Neural cell (in vitro differentiated cells): ENCODE measurements around the gene SLC6A6. TPM values are rescaled to one million over a fixed set of nuclear protein-coding genes. Genes with fewer than 3 reads are reported as not detected.

Source experiments
- H2AFZ ChIP-seq: fragments of 200-600, 300-800 bp; sonication (generic), shearing (Covaris generic); 2 replicates; pipeline ENCODE4 v1.6.0; 2014; ENCODE audit warnings: low read depth, mild to moderate bottlenecking, antibody characterized with exemption, low read length, moderate library complexity
- H3F3A ChIP-seq: fragments of 200-600 bp; shearing (Covaris generic); 2 replicates; pipeline ENCODE4 v1.6.1; 2016; ENCODE audit warnings: mild to moderate bottlenecking, moderate library complexity, mixed read lengths, antibody characterized with exemption, low read length; ENCODE audit not compliant: insufficient read depth, poor library complexity, severe bottlenecking
- H3K27ac ChIP-seq: fragments of 200-600, 300-800 bp; sonication (generic), shearing (Covaris generic); 2 replicates; pipeline ENCODE4 v1.5.1; 2014; ENCODE audit warnings: mild to moderate bottlenecking, low read length, moderate library complexity
- H3K27me3 ChIP-seq: fragments of 300-800, 200-600 bp; sonication (generic), shearing (Covaris generic); 2 replicates; pipeline ENCODE4 v1.6.0; 2014; ENCODE audit warnings: mild to moderate bottlenecking, low read depth, low read length, moderate library complexity; ENCODE audit not compliant: insufficient read depth
- H3K36me3 ChIP-seq: fragments of 300-800, 200-600 bp; sonication (generic), shearing (Covaris generic); 2 replicates; pipeline ENCODE4 v1.5.1; 2014; ENCODE audit warnings: mild to moderate bottlenecking, antibody characterized with exemption, low read length, moderate library complexity; ENCODE audit not compliant: insufficient read depth
- H3K4me2 ChIP-seq: fragments of 300-800, 200-600 bp; sonication (generic), shearing (Covaris generic); 2 replicates; pipeline ENCODE4 v1.6.0; 2014; ENCODE audit warnings: mild to moderate bottlenecking, low read length
- H3K4me3 ChIP-seq: fragments of 300-800, 200-600 bp; sonication (generic), shearing (Covaris generic); 2 replicates; pipeline ENCODE4 v1.5.1; 2014; ENCODE audit warnings: mild to moderate bottlenecking, low read length, moderate library complexity
- H3K79me2 ChIP-seq: fragments of 200-600 bp; shearing (Covaris generic); replicated peaks from 2 replicates; pipeline ENCODE4 v1.6.0; 2014; ENCODE audit warnings: mild to moderate bottlenecking, low read length, moderate library complexity; ENCODE audit not compliant: insufficient read depth
- H3K9ac ChIP-seq: fragments of 300-800, 200-600 bp; sonication (generic), shearing (Covaris generic); 2 replicates; pipeline ENCODE4 v1.6.1; 2016; ENCODE audit warnings: mild to moderate bottlenecking, low read length, mixed read lengths
- H3K9me2 ChIP-seq: fragments of 200-600 bp; shearing (Covaris generic); 2 replicates; pipeline ENCODE4 v1.6.1; 2016; ENCODE audit warnings: mild to moderate bottlenecking, low read length, mixed read lengths; ENCODE audit not compliant: insufficient read depth
- H3K9me3 ChIP-seq: fragments of 200-600, 300-800 bp; sonication (generic), shearing (Covaris generic); 2 replicates; pipeline ENCODE4 v1.6.1; 2016; ENCODE audit warnings: mild to moderate bottlenecking, mixed run types, low read length, moderate library complexity, mixed read lengths
- H4K20me1 ChIP-seq: fragments of 200-600 bp; shearing (Covaris generic); 2 replicates; pipeline ENCODE4 v1.6.1; 2016; ENCODE audit warnings: mild to moderate bottlenecking, mixed run types; ENCODE audit not compliant: insufficient read depth
- EP300 ChIP-seq: fragments of 450-650 bp; conservative IDR thresholded peaks from 2 replicates; pipeline ENCODE4 v1.6.1; 2014; ENCODE audit warnings: antibody characterized with exemption, mild to moderate bottlenecking, moderate library complexity; ENCODE audit not compliant: poor library complexity, severe bottlenecking
- EZH2 ChIP-seq: fragments of 200-600, 300-800 bp; shearing (Covaris generic), sonication (generic); IDR thresholded peaks from 2 replicates; pipeline ENCODE4 v1.6.1; 2014; ENCODE audit warnings: antibody characterized with exemption, low read length, borderline replicate concordance, mild to moderate bottlenecking; ENCODE audit not compliant: insufficient read depth, poor library complexity, severe bottlenecking
- MXI1 ChIP-seq: fragments of 450-650 bp; conservative IDR thresholded peaks from 2 replicates; pipeline ENCODE4 v1.6.1; 2014; ENCODE audit warnings: antibody characterized with exemption, mild to moderate bottlenecking; ENCODE audit not compliant: poor library complexity, severe bottlenecking
- POLR2AphosphoS5 ChIP-seq: IDR thresholded peaks from 2 replicates; pipeline ENCODE4 v1.6.1; 2012
- RAD21 ChIP-seq: fragments of 450-650 bp; conservative IDR thresholded peaks from 2 replicates; pipeline ENCODE4 v1.6.1; 2014; ENCODE audit warnings: antibody characterized with exemption, mild to moderate bottlenecking, moderate library complexity
- SMC3 ChIP-seq: fragments of 450-650 bp; conservative IDR thresholded peaks from 2 replicates; pipeline ENCODE4 v1.6.1; 2014; ENCODE audit warnings: antibody characterized with exemption, mild to moderate bottlenecking, moderate library complexity; ENCODE audit not compliant: poor library complexity
- TAF1 ChIP-seq: IDR thresholded peaks from 2 replicates; pipeline ENCODE4 v1.6.1; 2012; ENCODE audit warnings: low read depth
- polyA plus RNA-seq: library from polyadenylated mRNA; depleted of rRNA; stranded (reverse); fragments of >200 nt; gene quantifications from 2 replicates; pipeline ENCODE4 v1.2.3, GENCODE V29; 2014
- TF ChIP-seq, protein P1 (sequence below): IDR thresholded peaks from 2 replicates; pipeline ENCODE4 v1.6.1; 2012; ENCODE audit warnings: borderline replicate concordance
- TF ChIP-seq, protein P2 (sequence below): fragments of 450-650 bp; IDR thresholded peaks from 2 replicates; pipeline ENCODE4 v1.5.1; 2014; ENCODE audit warnings: antibody characterized with exemption, mild to moderate bottlenecking, moderate library complexity; ENCODE audit not compliant: poor library complexity, severe bottlenecking

SLC6A6 gene
- polyA plus RNA-seq, 1 donor from 2014 or later: 15.9 TPM

DNA sequence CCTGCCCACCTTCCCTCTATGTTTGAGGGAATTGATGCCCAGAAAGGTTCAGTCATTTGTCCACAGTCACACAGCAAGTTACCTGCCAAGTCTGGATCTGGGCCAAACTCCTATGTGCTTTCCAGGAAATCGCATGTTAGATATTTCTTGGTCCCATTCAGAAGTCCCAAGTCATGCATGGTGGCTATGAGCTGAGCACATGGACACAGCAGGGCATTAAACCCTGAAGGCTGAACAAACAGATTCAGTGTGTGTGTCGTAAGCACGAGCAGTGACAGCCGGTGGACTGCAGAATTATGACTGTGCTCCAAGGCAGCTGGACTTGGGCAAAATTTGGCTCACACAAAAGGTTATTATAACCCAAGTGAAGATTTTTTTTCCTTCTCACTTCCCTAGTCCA, 11.4 kb upstream of the SLC6A6 start:
- TF ChIP-seq, protein P1, sequence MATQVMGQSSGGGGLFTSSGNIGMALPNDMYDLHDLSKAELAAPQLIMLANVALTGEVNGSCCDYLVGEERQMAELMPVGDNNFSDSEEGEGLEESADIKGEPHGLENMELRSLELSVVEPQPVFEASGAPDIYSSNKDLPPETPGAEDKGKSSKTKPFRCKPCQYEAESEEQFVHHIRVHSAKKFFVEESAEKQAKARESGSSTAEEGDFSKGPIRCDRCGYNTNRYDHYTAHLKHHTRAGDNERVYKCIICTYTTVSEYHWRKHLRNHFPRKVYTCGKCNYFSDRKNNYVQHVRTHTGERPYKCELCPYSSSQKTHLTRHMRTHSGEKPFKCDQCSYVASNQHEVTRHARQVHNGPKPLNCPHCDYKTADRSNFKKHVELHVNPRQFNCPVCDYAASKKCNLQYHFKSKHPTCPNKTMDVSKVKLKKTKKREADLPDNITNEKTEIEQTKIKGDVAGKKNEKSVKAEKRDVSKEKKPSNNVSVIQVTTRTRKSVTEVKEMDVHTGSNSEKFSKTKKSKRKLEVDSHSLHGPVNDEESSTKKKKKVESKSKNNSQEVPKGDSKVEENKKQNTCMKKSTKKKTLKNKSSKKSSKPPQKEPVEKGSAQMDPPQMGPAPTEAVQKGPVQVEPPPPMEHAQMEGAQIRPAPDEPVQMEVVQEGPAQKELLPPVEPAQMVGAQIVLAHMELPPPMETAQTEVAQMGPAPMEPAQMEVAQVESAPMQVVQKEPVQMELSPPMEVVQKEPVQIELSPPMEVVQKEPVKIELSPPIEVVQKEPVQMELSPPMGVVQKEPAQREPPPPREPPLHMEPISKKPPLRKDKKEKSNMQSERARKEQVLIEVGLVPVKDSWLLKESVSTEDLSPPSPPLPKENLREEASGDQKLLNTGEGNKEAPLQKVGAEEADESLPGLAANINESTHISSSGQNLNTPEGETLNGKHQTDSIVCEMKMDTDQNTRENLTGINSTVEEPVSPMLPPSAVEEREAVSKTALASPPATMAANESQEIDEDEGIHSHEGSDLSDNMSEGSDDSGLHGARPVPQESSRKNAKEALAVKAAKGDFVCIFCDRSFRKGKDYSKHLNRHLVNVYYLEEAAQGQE: no peak
- TF ChIP-seq EZH2 (no peak), POLR2AphosphoS5 (no peak), SMC3 (no peak), EP300 (no peak), TAF1 (no peak), RAD21 (no peak), MXI1 (no peak)
- TF ChIP-seq, protein P2, sequence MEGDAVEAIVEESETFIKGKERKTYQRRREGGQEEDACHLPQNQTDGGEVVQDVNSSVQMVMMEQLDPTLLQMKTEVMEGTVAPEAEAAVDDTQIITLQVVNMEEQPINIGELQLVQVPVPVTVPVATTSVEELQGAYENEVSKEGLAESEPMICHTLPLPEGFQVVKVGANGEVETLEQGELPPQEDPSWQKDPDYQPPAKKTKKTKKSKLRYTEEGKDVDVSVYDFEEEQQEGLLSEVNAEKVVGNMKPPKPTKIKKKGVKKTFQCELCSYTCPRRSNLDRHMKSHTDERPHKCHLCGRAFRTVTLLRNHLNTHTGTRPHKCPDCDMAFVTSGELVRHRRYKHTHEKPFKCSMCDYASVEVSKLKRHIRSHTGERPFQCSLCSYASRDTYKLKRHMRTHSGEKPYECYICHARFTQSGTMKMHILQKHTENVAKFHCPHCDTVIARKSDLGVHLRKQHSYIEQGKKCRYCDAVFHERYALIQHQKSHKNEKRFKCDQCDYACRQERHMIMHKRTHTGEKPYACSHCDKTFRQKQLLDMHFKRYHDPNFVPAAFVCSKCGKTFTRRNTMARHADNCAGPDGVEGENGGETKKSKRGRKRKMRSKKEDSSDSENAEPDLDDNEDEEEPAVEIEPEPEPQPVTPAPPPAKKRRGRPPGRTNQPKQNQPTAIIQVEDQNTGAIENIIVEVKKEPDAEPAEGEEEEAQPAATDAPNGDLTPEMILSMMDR: no peak
- Histone ChIP-seq H2AFZ (no peak overlapping the region), H3K9me3 (no peaks in the 10 kb centered on the region), H3K27me3 (no peaks in the 10 kb centered on the region), H3K27ac (no peak overlapping the region), H3K79me2 (no peaks in the 10 kb centered on the region), H4K20me1 (no peaks in the 10 kb centered on the region), H3K36me3 (no peaks in the 10 kb centered on the region), H3K4me2 (no peak overlapping the region), H3K9me2 (no peaks in the 10 kb centered on the region), H3K9ac (no peak overlapping the region), H3K4me3 (no peak overlapping the region), H3F3A (no peaks in the 10 kb centered on the region)

- Histone ChIP-seq H3F3A (no peaks in the 10 kb centered on the region), H3K9me3 (no peaks in the 10 kb centered on the region), H3K27me3 (no peaks in the 10 kb centered on the region), H3K9ac (no peak overlapping the region), H3K27ac (no peak overlapping the region), H2AFZ (no peak overlapping the region), H3K4me3 (no peak overlapping the region), H4K20me1 (no peaks in the 10 kb centered on the region), H3K4me2 (no peak overlapping the region), H3K36me3 (no peaks in the 10 kb centered on the region), H3K9me2 (no peaks in the 10 kb centered on the region), H3K79me2 (no peaks in the 10 kb centered on the region)
- no peak for TF ChIP-seq MXI1
- TF ChIP-seq EP300: no peak
- TF ChIP-seq POLR2AphosphoS5: no peak
Measured at GRCh38 chr3:14392231-14392630, 10.2 kb upstream of the SLC6A6 start.
